Measurements from ENCODE around the gene MEX3D. TPM values are rescaled to one million over a fixed set of nuclear protein-coding genes. Genes with fewer than 3 reads are reported as not detected.

The MEX3D gene
- polyA plus RNA-seq, 1 donor (not counting 4 experiments of a cell fraction or from before 2014, with no cell fraction given): 3.9 TPM

DNA sequence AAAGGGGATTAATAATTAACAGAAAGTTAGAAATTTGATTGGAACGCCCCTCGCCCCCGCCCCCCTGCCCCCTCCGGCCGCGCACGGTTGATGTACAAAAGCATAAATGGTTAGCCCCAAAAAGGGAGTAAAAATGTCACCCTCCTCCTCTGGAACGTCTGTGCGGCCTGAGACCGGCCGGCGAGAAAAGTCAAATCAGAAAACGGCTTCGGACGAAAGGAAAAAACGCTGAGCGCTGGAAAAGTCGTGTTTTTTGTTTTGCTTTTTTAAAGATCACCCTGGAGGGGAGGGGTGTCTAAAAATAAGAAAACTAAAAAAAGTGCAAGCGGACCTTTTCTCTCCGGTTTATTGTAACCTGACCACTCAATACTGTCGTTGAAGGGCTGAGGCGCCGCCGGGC is 13.2 kb downstream of the MEX3D start:
- Histone ChIP-seq H4K20me1 (ENCODE audit: control insufficient read depth, extremely low read depth, insufficient read depth, low read length) (no peaks in the 10 kb centered on the region), H3K27ac (ENCODE audit: control insufficient read depth, insufficient read depth, low read length) (no peak overlapping the region), H3K9me1 (ENCODE audit: control insufficient read depth, extremely low read depth, insufficient read depth, low read length) (no peaks in the 10 kb centered on the region), H3K9me3 (ENCODE audit: control insufficient read depth, low read depth, low read length) (no peaks in the 10 kb centered on the region), H3K79me2 (ENCODE audit: control insufficient read depth, insufficient read depth, low read length) (peaks cover 2% of the 10 kb centered on the region), H3K4me2 (ENCODE audit: control insufficient read depth, extremely low read depth, insufficient read depth, low read depth, low read length) (no peak overlapping the region), H3K4me3 (ENCODE audit: control insufficient read depth in 2 of 3, extremely low read depth in 1 of 3, insufficient read depth in 2 of 3, low read depth in 1 of 3, low read length in 3 of 3) (no peak overlapping the region), H2AFZ (ENCODE audit: control insufficient read depth, low read length) (no peak overlapping the region), H3K4me1 (ENCODE audit: control insufficient read depth, extremely low read depth, insufficient read depth, low read length) (no peaks in the 10 kb centered on the region), H3K9ac (ENCODE audit: control insufficient read depth, extremely low read depth, insufficient read depth, low read length) (no peak overlapping the region), H3K27me3 (ENCODE audit: control insufficient read depth, extremely low read depth, insufficient read depth, low read length) (no peaks in the 10 kb centered on the region), H3K36me3 (ENCODE audit: control insufficient read depth in 2 of 2, extremely low read depth in 1 of 2, insufficient read depth in 2 of 2, low read length in 2 of 2) (peaks cover 0 to 4% of the 10 kb centered on the region in 2 experiments)
- TF ChIP-seq EZH2 (IDR thresholded peaks at IDR 0.05; ENCODE audit: low read length): no peak
- TF ChIP-seq, protein P1, sequence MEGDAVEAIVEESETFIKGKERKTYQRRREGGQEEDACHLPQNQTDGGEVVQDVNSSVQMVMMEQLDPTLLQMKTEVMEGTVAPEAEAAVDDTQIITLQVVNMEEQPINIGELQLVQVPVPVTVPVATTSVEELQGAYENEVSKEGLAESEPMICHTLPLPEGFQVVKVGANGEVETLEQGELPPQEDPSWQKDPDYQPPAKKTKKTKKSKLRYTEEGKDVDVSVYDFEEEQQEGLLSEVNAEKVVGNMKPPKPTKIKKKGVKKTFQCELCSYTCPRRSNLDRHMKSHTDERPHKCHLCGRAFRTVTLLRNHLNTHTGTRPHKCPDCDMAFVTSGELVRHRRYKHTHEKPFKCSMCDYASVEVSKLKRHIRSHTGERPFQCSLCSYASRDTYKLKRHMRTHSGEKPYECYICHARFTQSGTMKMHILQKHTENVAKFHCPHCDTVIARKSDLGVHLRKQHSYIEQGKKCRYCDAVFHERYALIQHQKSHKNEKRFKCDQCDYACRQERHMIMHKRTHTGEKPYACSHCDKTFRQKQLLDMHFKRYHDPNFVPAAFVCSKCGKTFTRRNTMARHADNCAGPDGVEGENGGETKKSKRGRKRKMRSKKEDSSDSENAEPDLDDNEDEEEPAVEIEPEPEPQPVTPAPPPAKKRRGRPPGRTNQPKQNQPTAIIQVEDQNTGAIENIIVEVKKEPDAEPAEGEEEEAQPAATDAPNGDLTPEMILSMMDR (optimal IDR thresholded peaks at IDR 0.05 in 1 of 3, IDR thresholded peaks at IDR 0.05 in 1 of 3, conservative IDR thresholded peaks at IDR 0.05 in 1 of 3; ENCODE audit: extremely low read depth in 1 of 3, insufficient read depth in 2 of 3, low read length in 3 of 3): no peak
- dilution Hi-C loops (cut with MboI; ENCODE audit: extremely low pct_ligation_motif_present, low sequenced_read_pairs): no loop called here
- FAIRE-seq (no peak), DNase-seq (ENCODE audit: low read depth, low spot score) (no peak)

DNA sequence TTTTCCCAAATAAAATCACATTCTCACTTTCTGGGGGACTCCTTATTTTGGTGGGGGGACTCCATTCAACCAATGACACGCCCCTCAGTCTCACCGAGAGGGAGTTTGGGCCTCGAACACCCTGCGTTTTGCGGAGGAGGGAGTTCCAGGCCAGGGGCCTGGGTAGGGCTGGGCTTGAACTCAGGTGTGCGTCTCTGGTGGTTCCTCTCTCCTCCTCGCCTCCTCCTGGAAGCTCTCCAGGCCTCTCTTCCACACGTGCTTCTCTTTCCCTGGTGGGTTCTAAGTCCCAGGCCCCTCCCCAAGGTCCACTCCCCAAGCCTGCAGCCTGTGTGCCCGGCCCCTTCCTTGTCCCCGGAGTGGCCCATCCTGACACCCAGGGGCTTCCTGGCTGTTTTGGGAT is 14.7 kb downstream of the MEX3D start:
- FAIRE-seq: no peak
- no peaks in the 10 kb centered on the region for H3K27me3 ChIP-seq (ENCODE audit: control insufficient read depth, extremely low read depth, insufficient read depth, low read length)
- dilution Hi-C loops (cut with MboI; ENCODE audit: extremely low pct_ligation_motif_present, low sequenced_read_pairs): no loop called here
- no peaks in the 10 kb centered on the region for H3K9me1 ChIP-seq (ENCODE audit: control insufficient read depth, extremely low read depth, insufficient read depth, low read length)
- H3K4me3 ChIP-seq (ENCODE audit: control insufficient read depth in 2 of 3, extremely low read depth in 1 of 3, insufficient read depth in 2 of 3, low read depth in 1 of 3, low read length in 3 of 3): no peak overlapping the region
- H3K9me3 ChIP-seq (ENCODE audit: control insufficient read depth, low read depth, low read length): no peaks in the 10 kb centered on the region
- no peaks in the 10 kb centered on the region for H3K4me1 ChIP-seq (ENCODE audit: control insufficient read depth, extremely low read depth, insufficient read depth, low read length)
- H2AFZ ChIP-seq (ENCODE audit: control insufficient read depth, low read length): no peak overlapping the region
- no peak for DNase-seq (ENCODE audit: low read depth, low spot score)
- H3K36me3 ChIP-seq (ENCODE audit: control insufficient read depth in 2 of 2, extremely low read depth in 1 of 2, insufficient read depth in 2 of 2, low read length in 2 of 2): peaks cover 0 to 4% of the 10 kb centered on the region in 2 experiments
- H3K27ac ChIP-seq (ENCODE audit: control insufficient read depth, insufficient read depth, low read length): no peak overlapping the region
- H3K79me2 ChIP-seq (ENCODE audit: control insufficient read depth, insufficient read depth, low read length): no peaks in the 10 kb centered on the region
- H3K9ac ChIP-seq (ENCODE audit: control insufficient read depth, extremely low read depth, insufficient read depth, low read length): no peak overlapping the region
- no peak overlapping the region for H3K4me2 ChIP-seq (ENCODE audit: control insufficient read depth, extremely low read depth, insufficient read depth, low read depth, low read length)
- no peaks in the 10 kb centered on the region for H4K20me1 ChIP-seq (ENCODE audit: control insufficient read depth, extremely low read depth, insufficient read depth, low read length)
- TF ChIP-seq, protein P1 (optimal IDR thresholded peaks at IDR 0.05 in 1 of 3, IDR thresholded peaks at IDR 0.05 in 1 of 3, conservative IDR thresholded peaks at IDR 0.05 in 1 of 3; ENCODE audit: extremely low read depth in 1 of 3, insufficient read depth in 2 of 3, low read length in 3 of 3): no peak
- no peak for TF ChIP-seq EZH2 (IDR thresholded peaks at IDR 0.05; ENCODE audit: low read length)

Measured in keratinocyte (primary cell).